Measurements from ENCODE around the gene RGS14.

DNA sequence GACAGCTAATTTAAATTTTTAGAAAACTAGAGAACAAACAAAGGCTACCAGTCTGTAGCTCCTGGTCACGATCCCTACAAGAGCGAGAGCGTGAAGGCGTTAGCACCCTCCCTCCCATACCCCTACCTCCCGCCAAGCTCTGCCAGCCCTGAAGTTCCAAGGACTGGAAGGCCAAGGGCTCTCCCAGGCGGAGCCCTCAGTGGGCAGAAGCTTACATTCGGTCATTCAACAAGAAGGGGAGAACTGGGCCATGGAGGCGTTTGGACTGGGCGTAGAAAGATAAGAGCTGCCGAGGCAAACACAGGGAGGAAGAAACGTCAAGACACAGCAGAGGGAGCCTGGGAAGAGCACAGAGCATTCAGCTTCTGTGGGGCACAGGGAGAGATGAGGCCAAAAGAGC is 49.0 kb upstream of the RGS14 start:
- TF ChIP-seq, protein P1, sequence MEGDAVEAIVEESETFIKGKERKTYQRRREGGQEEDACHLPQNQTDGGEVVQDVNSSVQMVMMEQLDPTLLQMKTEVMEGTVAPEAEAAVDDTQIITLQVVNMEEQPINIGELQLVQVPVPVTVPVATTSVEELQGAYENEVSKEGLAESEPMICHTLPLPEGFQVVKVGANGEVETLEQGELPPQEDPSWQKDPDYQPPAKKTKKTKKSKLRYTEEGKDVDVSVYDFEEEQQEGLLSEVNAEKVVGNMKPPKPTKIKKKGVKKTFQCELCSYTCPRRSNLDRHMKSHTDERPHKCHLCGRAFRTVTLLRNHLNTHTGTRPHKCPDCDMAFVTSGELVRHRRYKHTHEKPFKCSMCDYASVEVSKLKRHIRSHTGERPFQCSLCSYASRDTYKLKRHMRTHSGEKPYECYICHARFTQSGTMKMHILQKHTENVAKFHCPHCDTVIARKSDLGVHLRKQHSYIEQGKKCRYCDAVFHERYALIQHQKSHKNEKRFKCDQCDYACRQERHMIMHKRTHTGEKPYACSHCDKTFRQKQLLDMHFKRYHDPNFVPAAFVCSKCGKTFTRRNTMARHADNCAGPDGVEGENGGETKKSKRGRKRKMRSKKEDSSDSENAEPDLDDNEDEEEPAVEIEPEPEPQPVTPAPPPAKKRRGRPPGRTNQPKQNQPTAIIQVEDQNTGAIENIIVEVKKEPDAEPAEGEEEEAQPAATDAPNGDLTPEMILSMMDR (IDR thresholded peaks at IDR 0.05; ENCODE audit: insufficient read depth, low read length, poor library complexity, severe bottlenecking), result no peak
- TF ChIP-seq EZH2phosphoT487 (conservative IDR thresholded peaks at IDR 0.05; ENCODE audit: low read length), result no peak
